Testis (tissue), 2 donors: Measurements from ENCODE around the gene CD164L2.

Source experiments
- POLR2A ChIP-seq: fragments of 450-650 bp; IDR thresholded peaks from one replicate; pipeline ENCODE4 v1.6.1; 2017; ENCODE audit warnings: antibody characterized with exemption, mild to moderate bottlenecking, moderate library complexity
- TF ChIP-seq, protein P1 (sequence below), 3 experiments: fragments of 450-650 bp in 2 of 3; fragments of 200-600 bp in 1 of 3; sonication (generic) in 1 of 3; IDR thresholded peaks; one replicate each; pipeline ENCODE4 v1.5.1; 2016 to 2019; ENCODE audit warnings: antibody characterized with exemption in 3 of 3, mild to moderate bottlenecking in 2 of 3, moderate library complexity in 1 of 3

GRCh38 chr1:27394925-27395324 is 11.8 kb upstream of the CD164L2 start:
- TF ChIP-seq, protein P1, sequence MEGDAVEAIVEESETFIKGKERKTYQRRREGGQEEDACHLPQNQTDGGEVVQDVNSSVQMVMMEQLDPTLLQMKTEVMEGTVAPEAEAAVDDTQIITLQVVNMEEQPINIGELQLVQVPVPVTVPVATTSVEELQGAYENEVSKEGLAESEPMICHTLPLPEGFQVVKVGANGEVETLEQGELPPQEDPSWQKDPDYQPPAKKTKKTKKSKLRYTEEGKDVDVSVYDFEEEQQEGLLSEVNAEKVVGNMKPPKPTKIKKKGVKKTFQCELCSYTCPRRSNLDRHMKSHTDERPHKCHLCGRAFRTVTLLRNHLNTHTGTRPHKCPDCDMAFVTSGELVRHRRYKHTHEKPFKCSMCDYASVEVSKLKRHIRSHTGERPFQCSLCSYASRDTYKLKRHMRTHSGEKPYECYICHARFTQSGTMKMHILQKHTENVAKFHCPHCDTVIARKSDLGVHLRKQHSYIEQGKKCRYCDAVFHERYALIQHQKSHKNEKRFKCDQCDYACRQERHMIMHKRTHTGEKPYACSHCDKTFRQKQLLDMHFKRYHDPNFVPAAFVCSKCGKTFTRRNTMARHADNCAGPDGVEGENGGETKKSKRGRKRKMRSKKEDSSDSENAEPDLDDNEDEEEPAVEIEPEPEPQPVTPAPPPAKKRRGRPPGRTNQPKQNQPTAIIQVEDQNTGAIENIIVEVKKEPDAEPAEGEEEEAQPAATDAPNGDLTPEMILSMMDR (IDR thresholded peaks at IDR 0.05): no peak
- no peak for TF ChIP-seq POLR2A
